Superior temporal gyrus (tissue), 1 donor: ENCODE results near the gene DIP2C.
"Not testable (repeated sequence)": the region's sequence is repeated elsewhere in the genome, so short reads cannot be mapped to it uniquely, and the experiment has no call there.

Experiments
- DNase-seq: peaks from one replicate; pipeline ENCODE4 v3.0.0-alpha.2; 2016; ENCODE audit errors: extremely low spot score

DIP2C gene

DNA sequence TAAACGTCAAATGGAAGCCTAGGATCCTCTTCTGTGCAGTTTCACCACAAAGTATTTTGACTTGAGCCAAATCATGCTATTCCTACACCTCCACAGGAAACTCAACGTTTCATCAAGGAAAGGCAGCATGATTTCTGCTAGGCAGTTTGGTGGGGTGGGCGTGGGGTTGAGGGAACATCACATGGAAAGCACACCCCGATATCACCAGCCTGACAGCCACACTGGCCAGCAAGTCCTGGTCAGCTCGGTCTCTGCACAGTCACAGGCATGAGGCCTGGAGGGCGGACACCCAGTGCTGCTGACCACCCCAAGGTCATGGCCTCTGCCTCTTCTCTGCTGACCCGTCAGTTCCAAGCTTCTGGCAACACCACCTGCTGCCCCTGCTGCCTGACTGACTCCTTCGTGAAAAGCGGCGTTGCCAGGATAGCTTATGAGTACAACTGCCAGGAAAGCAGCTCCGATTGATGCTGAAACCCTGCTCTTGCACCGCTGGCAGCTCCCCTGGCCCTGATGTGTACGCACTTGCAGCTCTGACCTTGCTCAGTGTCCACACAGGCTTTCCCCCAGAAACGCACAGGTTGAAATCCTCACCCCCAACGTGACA is 171.5 kb downstream of the DIP2C start:
- no peak for DNase-seq

DNA sequence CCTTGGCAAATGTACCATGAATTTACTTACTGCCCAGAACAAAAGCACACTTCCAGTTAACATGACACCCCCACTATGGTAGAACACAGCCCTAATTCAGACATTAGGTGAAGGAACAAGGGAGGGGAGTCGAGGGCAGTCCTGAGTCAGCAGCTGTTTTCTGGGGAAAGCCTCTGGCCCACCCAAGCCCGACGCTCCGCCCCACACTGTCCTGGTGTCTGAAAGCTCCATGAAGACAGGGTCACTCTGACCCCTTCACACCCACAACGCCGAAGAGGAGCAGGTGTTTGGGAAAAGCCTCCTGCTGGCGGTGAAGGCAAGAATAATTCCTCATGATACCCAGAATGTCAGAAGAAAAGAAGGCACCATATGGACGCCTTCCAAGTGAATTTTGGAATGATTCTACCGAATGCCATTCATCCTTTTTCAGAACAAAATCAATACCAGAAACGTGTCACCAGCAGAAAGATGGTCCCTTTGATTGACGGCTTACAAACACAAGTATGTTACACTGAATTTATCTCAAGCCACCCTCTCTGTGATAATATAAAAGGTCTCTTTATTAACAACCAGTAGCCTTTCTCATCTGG is 172.1 kb downstream of the DIP2C start:
- no peak for DNase-seq

DNA sequence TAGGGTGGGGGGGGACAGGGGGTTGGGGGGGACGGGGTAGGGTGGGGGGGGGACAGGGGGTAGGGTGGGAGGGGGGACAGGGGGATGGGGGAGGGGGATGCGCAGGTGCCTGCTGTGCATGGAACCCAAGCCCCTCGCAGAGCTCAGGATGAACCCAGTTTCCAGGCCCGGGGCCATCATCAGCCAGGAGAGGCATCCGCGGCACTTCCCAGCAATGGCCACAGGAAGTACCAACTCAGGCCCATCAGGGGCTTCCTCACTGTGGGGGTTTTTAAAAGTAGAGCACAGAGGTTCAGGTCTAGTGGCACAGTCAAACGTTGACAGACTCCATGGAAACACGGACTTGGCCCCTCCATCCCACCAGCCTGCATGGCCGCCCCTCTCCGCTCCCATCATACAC is 172.7 kb downstream of the DIP2C start:
- no peak for DNase-seq

DNA sequence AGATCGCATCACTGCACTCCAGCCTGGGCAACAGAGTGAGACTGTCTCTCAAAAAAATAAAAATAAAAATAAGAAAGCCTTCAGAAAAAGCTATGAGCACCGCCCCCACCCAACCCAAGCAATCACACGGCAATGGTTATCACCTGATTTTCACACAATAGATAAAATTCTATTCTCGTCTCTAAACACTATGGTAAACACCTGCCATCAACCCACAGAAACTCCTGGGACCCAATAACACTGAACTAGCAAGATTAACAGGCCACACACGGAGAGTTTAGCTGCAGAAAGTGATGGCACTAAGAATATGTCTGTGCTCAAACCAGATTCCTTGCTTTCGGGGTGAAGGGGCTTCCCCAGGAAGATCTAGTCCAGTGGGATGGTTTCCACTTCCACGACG is 173.8 kb downstream of the DIP2C start:
- no peak for DNase-seq

DNA sequence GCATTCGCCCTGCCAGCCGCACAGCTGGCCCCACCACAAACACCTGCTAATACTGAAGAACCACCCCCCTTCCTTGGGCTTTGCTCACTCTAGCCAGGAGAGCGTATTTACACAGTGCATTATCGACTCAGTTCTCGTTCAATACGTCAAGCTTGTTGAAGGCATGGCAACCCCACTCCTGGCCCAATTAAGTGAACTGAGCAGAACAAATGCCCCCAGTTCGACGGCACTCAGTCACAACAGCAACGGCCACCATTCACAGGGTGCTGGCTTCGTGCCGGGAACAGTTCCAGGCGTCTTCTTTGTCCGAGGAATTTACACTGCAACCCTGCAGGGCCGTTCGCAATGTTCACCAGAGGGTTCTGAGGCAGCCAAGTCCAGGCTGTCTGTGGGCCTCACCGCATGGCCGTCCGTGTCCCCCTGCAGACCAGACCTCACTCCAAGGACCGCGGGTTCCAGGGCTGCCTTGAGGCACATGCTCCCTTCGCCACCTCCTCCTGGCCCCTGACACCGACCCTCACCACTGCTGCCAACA is 175.3 kb downstream of the DIP2C start:
- peak; percentile 81 for DNase-seq

DNA sequence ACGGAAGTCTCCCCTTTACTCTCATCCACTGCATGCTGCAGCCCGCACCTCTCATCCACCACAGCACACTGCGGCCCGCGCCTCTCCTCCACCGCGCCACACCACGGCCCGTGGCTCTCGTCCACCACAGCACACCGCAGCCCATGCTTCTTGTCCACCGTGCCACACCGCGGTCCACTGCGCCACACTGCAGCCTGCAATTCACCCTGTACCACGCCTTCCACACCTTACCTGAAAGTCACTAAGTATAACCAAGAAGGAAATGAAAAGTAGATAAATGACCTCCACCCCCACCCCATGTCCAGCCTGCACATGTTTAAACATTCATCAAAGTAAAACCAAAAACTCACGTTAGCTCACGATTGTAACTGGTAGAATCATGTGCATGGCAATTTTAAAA is 176.1 kb downstream of the DIP2C start:
- DNase-seq, result no peak

- DNase-seq, result not testable (repeated sequence)
Observed at GRCh38 chr10:512661-513060, 176.8 kb downstream of the DIP2C start.

- DNase-seq, result no peak
Observed at GRCh38 chr10:511849-512191, 177.6 kb downstream of the DIP2C start.

DNA sequence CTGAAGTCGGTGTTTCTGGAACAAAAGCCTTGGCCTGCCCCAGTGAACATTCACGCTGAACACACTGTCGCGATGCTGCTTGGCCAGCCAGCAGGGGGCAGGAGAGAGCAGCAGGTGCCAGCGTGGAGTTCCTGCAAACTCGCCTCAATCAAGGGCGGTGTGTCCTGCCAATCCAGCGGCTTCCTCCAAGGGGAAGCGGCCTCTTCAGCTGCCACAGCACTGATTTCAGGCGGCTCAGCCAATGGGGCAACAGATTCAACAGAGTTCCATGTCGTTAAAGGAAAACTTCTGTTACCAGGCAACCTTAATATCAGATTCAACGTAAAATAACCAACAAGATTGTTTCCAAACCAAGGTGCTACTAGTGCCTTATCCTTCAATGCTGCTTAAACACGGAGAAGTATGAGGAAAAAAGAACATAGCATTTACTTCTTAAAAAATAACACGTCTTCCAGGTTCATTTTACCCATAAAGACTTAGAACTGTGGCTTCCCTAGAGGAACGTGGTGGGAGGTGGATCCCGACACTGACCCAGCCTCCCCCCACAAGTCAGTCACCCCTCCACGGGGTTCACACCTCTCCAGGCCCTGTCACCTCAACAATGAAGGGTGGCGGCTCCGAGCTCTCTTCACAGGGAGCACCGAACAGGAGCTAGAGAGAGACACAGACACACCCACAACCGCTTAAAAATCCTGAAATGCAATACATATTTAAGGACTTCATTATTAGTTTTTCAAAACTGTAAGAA is 178.2 kb downstream of the DIP2C start:
- peak; percentile 96 for DNase-seq

- peak; percentile 73 for DNase-seq
Observed at GRCh38 chr10:510415-510881, 179.0 kb downstream of the DIP2C start.

- no peak for DNase-seq
Observed at GRCh38 chr10:509361-510102, 179.9 kb downstream of the DIP2C start.

- no peak for DNase-seq
Observed at GRCh38 chr10:508726-509125, 180.7 kb downstream of the DIP2C start.

- no peak for DNase-seq
Observed at GRCh38 chr10:507908-508444, 181.5 kb downstream of the DIP2C start.

- no peak for DNase-seq
Observed at GRCh38 chr10:507355-507699, 182.1 kb downstream of the DIP2C start.

DNA sequence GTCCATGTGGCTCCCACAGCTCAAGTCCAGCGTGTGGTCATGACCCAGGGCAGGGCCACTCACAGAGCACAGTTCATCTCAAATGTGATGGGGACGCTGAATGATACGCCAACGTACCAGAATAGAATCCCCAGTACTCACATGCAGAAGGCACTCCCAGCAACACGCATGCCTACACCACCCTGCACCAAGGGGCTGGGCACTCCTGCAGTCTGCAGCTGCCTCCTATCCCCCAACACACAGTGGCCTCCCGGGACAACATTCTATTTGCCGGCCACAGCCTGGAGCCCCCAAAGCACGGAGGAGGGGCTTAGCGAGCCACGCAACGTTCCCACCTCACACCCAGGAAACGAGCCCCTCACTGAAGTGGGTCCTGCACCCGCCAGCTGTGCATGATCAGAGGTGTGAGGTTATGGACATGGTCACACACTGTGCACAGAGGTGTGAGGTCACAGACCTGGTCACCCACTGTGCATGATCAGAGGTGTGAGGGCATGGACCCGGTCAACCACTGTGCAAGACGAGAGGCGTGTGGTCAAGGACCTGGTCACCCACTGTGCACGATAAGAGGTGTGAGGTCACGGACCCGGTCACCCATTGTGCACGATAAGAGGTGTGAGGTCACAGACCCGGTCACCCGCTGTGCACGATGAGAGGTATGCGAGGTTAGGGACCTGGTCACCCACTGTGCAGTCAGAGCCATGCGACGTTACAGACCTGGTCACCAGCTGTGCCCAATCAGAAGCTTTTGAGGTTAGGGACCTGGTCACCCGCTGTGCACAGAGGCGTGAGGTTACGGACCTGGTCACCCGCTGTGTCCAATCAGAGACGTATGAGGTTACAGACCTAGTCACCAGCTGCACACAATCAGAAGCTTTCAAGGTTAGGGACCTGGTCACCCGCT is 182.8 kb downstream of the DIP2C start:
- no peak for DNase-seq

GRCh38 chr10:505419-505818 is 184.0 kb downstream of the DIP2C start:
- no peak for DNase-seq

GRCh38 chr10:504806-505205 is 184.7 kb downstream of the DIP2C start:
- no peak for DNase-seq

DNA sequence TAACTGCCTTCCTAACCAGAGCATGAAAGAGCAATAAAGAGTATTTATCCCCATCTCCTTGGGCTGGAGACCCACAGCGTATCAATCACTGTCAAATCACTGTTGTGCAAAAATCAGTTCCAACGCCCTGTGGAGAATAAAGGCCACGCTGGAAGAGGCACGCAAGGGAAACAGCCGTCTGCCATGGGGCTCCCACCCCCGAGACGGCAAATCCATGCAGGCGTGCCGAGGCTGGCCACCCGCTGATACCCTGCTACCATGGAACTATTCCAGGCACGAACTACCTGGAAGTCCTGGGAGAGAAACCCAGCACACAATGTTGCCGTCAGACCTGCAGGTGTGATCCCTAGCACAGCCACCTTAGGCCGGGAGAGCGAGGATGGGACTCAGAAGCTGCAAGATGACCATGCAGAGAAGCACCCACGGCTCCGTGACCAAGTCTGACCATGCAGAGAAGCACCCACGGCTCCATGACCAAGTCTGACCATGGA is 185.3 kb downstream of the DIP2C start:
- no peak for DNase-seq

DNA sequence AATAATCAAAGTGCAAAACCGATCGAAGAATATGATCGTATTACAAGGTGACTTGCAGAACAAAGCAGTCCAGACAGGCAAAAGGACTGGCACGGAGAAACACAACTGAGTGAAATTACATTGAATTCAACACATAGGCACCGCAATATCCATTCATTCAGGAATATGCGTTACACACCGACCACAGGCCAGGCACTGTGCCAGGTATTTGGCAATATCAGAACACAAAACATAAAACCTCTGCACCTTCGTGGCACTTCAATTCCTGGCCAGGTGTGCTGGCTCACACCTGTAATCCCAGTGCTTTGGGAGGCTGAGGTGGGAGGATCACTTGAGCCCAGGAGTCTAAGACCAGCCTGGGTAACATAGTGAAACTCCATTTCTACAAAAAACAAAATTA is 187.9 kb downstream of the DIP2C start:
- DNase-seq, result no peak

GRCh38 chr10:500876-501275 is 188.6 kb downstream of the DIP2C start:
- DNase-seq, result no peak

GRCh38 chr10:499991-500390 is 189.5 kb downstream of the DIP2C start:
- no peak for DNase-seq
